Trophoblast cell (in vitro differentiated cells and primary cell): ENCODE data around the gene OGDHL.
"Not testable (repeated sequence)": the region's sequence is repeated elsewhere in the genome, so short reads cannot be mapped to it uniquely, and the experiment has no call there.

ENCODE experiments used
- DNase-seq, 2 donors: peaks; one replicate each; pipeline ENCODE4 v3.0.0-alpha.2; 2016
- H2AFZ ChIP-seq: 2 replicates; pipeline ENCODE4 v1.6.1; 2013; ENCODE audit warnings: low read length, moderate library complexity, mild to moderate bottlenecking; ENCODE audit not compliant: insufficient read depth, poor library complexity
- H2AK5ac ChIP-seq: 2 replicates; pipeline ENCODE4 v1.6.1; 2013; ENCODE audit warnings: mild to moderate bottlenecking, low read length
- H2BK120ac ChIP-seq: 2 replicates; pipeline ENCODE4 v1.6.1; 2013; ENCODE audit warnings: low read length, mild to moderate bottlenecking, moderate library complexity; ENCODE audit not compliant: insufficient read depth, poor library complexity
- H2BK12ac ChIP-seq: 2 replicates; pipeline ENCODE4 v1.6.1; 2013; ENCODE audit warnings: mild to moderate bottlenecking, low read length, moderate library complexity
- H2BK5ac ChIP-seq: 2 replicates; pipeline ENCODE4 v1.6.1; 2013; ENCODE audit warnings: low read length, low read depth, moderate library complexity, mild to moderate bottlenecking; ENCODE audit not compliant: poor library complexity
- H3K14ac ChIP-seq: 2 replicates; pipeline ENCODE4 v1.6.1; 2013; ENCODE audit warnings: mild to moderate bottlenecking, low read length
- H3K18ac ChIP-seq: 2 replicates; pipeline ENCODE4 v1.6.1; 2013; ENCODE audit warnings: mild to moderate bottlenecking, low read length
- H3K23ac ChIP-seq: 2 replicates; pipeline ENCODE4 v1.6.1; 2013; ENCODE audit warnings: low read length
- H3K27ac ChIP-seq: 2 replicates; pipeline ENCODE4 v1.5.1; 2013; ENCODE audit warnings: low read depth, mild to moderate bottlenecking, inconsistent platforms, low read length, moderate library complexity
- H3K27me3 ChIP-seq: 2 replicates; pipeline ENCODE4 v1.6.1; 2013; ENCODE audit warnings: inconsistent platforms, mild to moderate bottlenecking, low read length, moderate library complexity; ENCODE audit not compliant: insufficient read depth
- H3K36me3 ChIP-seq, 2 experiments: 1 replicate in 1 of 2; 2 replicates in 1 of 2; pipeline ENCODE4 v1.6.1; 2013; ENCODE audit warnings: low read length in 2 of 2, mild to moderate bottlenecking in 2 of 2, moderate library complexity in 1 of 2; ENCODE audit not compliant: insufficient read depth in 2 of 2, control insufficient read depth in 1 of 2
- H3K4ac ChIP-seq: 2 replicates; pipeline ENCODE4 v1.6.1; 2013; ENCODE audit warnings: low read depth, mild to moderate bottlenecking, low read length, moderate library complexity
- H3K4me1 ChIP-seq, 2 experiments: 1 replicate in 1 of 2; 2 replicates in 1 of 2; pipeline ENCODE4 v1.6.1; 2013; ENCODE audit warnings: low read length in 2 of 2, mild to moderate bottlenecking in 2 of 2, moderate library complexity in 1 of 2; ENCODE audit not compliant: insufficient read depth in 2 of 2, control insufficient read depth in 1 of 2
- H3K4me2 ChIP-seq: 2 replicates; pipeline ENCODE4 v1.6.1; 2013; ENCODE audit warnings: inconsistent platforms, mild to moderate bottlenecking, low read length, moderate library complexity
- H3K4me3 ChIP-seq: 2 replicates; pipeline ENCODE4 v1.5.1; 2013; ENCODE audit warnings: mild to moderate bottlenecking, low read depth, low read length, inconsistent platforms
- H3K79me1 ChIP-seq: one replicate; pipeline ENCODE4 v1.6.1; 2013; ENCODE audit warnings: low read length
- H3K79me2 ChIP-seq: 2 replicates; pipeline ENCODE4 v1.6.1; 2013; ENCODE audit warnings: low read length, mild to moderate bottlenecking; ENCODE audit not compliant: control insufficient read depth, insufficient read depth, poor library complexity
- H3K9ac ChIP-seq: 2 replicates; pipeline ENCODE4 v1.6.1; 2013; ENCODE audit warnings: mild to moderate bottlenecking, low read length
- H3K9me3 ChIP-seq: 2 replicates; pipeline ENCODE4 v1.6.1; 2013; ENCODE audit warnings: low read depth, mild to moderate bottlenecking, control low read depth, inconsistent platforms, low read length; ENCODE audit not compliant: insufficient read depth
- H4K12ac ChIP-seq: 2 replicates; pipeline ENCODE4 v1.6.1; 2013; ENCODE audit warnings: low read depth, mild to moderate bottlenecking, low read length, moderate library complexity
- H4K8ac ChIP-seq: 2 replicates; pipeline ENCODE4 v1.6.1; 2013; ENCODE audit warnings: low read depth, mild to moderate bottlenecking, low read length, moderate library complexity
- H4K91ac ChIP-seq: one replicate; pipeline ENCODE4 v1.6.1; 2013; ENCODE audit warnings: low read depth, mild to moderate bottlenecking, low read length, moderate library complexity
- WGBS: extraction: QIAGEN DNeasy Blood & Tissue Kit; methylation state at CpG from one replicate; pipeline ENCODE4 v1.1.7; 2013; ENCODE audit warnings: missing lambda C conversion rate; ENCODE audit not compliant: insufficient read length, insufficient coverage; ENCODE audit errors: extremely low coverage; 5-methylcytosine and 5-hydroxymethylcytosine counted together

The OGDHL gene

GRCh38 chr10:49758249-49758930 is 3.7 kb downstream of the OGDHL start:
- H3K79me2 ChIP-seq, result peaks cover 3% of the 10 kb centered on the region
- no peak overlapping the region for H3K18ac ChIP-seq
- H3K9me3 ChIP-seq, result no peaks in the 10 kb centered on the region
- H3K36me3 ChIP-seq, result peaks cover 0 to 2% of the 10 kb centered on the region in 2 experiments
- no peak overlapping the region for H4K8ac ChIP-seq
- no peak overlapping the region for H3K4me2 ChIP-seq
- H3K4me3 ChIP-seq, result no peak overlapping the region
- H2AFZ ChIP-seq, result no peak overlapping the region
- DNase-seq, result no peak
- H2BK120ac ChIP-seq, result no peak overlapping the region
- H4K12ac ChIP-seq, result no peak overlapping the region
- H2AK5ac ChIP-seq, result no peak overlapping the region
- no peak overlapping the region for H3K23ac ChIP-seq
- H3K4ac ChIP-seq, result no peak overlapping the region
- H3K79me1 ChIP-seq, result peaks cover 7% of the 10 kb centered on the region
- H4K91ac ChIP-seq, result no peak overlapping the region
- H3K27me3 ChIP-seq, result no peaks in the 10 kb centered on the region
- no peak overlapping the region for H3K27ac ChIP-seq
- WGBS, result no CpG with 5 or more reads among the region's 15 CpGs
- H3K14ac ChIP-seq, result no peak overlapping the region
- peaks cover 5 to 7% of the 10 kb centered on the region in 2 experiments for H3K4me1 ChIP-seq
- no peak overlapping the region for H2BK12ac ChIP-seq
- no peak overlapping the region for H3K9ac ChIP-seq
- H2BK5ac ChIP-seq, result no peak overlapping the region

- Histone ChIP-seq H2BK120ac (no peak overlapping the region), H2AK5ac (no peak overlapping the region), H3K9ac (no peak overlapping the region), H3K4me2 (no peak overlapping the region), H4K12ac (no peak overlapping the region), H3K27me3 (no peaks in the 10 kb centered on the region), H3K4me3 (no peak overlapping the region), H3K18ac (no peak overlapping the region), H3K9me3 (no peaks in the 10 kb centered on the region), H3K79me1 (peaks cover 4% of the 10 kb centered on the region), H4K91ac (no peak overlapping the region), H3K4ac (no peak overlapping the region), H2BK5ac (no peak overlapping the region), H3K27ac (no peak overlapping the region), H3K14ac (no peak overlapping the region), H3K79me2 (no peaks in the 10 kb centered on the region), H2BK12ac (no peak overlapping the region), H2AFZ (no peak overlapping the region), H3K4me1 (peaks cover 4 to 6% of the 10 kb centered on the region in 2 experiments), H3K36me3 (peaks cover 5% of the 10 kb centered on the region in 2 experiments), H4K8ac (no peak overlapping the region), H3K23ac (no peak overlapping the region)
- DNase-seq, result no peak
- no CpG with 5 or more reads among the region's 6 CpGs for WGBS
Measured at GRCh38 chr10:49756641-49757040, 5.5 kb downstream of the OGDHL start.

DNA sequence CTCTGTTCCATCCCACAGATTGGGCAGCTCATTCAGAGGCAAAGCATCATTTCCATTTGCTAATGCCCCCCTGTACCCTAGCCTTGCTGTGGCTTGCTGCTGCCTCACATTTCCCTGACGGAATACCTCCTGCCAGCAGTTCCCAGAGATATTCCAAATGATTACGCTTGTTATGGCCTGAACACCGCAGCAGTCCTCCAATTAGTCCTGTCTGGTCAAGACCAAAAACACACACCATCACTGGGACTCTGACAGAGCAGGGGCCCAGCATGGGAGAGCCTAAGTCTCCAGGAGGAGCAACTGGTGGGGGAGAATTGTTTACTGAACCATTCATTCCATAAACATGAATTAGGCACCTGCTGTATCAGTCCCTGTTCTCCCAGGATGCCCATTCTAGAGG is 6.1 kb downstream of the OGDHL start:
- H2AFZ ChIP-seq, result no peak overlapping the region
- no peak overlapping the region for H3K18ac ChIP-seq
- no peak overlapping the region for H3K4me3 ChIP-seq
- no peak overlapping the region for H4K91ac ChIP-seq
- H3K9me3 ChIP-seq, result no peaks in the 10 kb centered on the region
- no peaks in the 10 kb centered on the region for H3K79me2 ChIP-seq
- H3K27ac ChIP-seq, result no peak overlapping the region
- H3K27me3 ChIP-seq, result no peaks in the 10 kb centered on the region
- H4K12ac ChIP-seq, result no peak overlapping the region
- WGBS, result no CpG with 5 or more reads among the region's 3 CpGs
- H2AK5ac ChIP-seq, result no peak overlapping the region
- H3K9ac ChIP-seq, result no peak overlapping the region
- no peak overlapping the region for H3K14ac ChIP-seq
- no peak overlapping the region for H3K4me2 ChIP-seq
- no peak overlapping the region for H2BK120ac ChIP-seq
- H3K36me3 ChIP-seq, result peaks cover 7% of the 10 kb centered on the region in 2 experiments
- no peak overlapping the region for H3K4ac ChIP-seq
- no peak overlapping the region for H3K23ac ChIP-seq
- no peaks in the 10 kb centered on the region for H3K4me1 ChIP-seq
- no peak overlapping the region for H2BK12ac ChIP-seq
- no peak overlapping the region for H2BK5ac ChIP-seq
- no peaks in the 10 kb centered on the region for H3K79me1 ChIP-seq
- H4K8ac ChIP-seq, result no peak overlapping the region
- DNase-seq, result no peak

DNA sequence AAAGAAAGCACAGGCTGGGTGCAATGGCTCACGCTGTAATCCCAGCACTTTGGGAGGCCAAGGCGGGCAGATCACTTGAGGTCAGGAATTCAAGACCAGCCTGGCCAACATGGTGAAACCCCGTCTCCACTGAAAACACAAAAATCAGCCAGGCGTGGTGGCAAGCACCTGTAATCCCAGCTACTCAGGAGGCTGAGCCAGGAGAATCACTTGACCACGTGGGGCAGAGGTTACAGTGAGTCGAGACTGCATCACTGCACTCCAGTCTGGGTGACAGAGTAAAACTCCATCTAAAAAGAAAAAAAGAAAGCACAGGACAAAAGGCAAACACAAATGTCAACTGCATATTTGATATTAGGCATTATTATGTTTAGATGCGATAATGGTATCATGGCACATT is 7.2 kb downstream of the OGDHL start:
- H3K79me2 ChIP-seq, H3K4me3 ChIP-seq, H3K23ac ChIP-seq, H3K4ac ChIP-seq, H3K9me3 ChIP-seq, H4K91ac ChIP-seq, H3K4me2 ChIP-seq, H4K12ac ChIP-seq, H2BK12ac ChIP-seq, H2AK5ac ChIP-seq, DNase-seq, H3K79me1 ChIP-seq, H3K4me1 ChIP-seq, H3K27ac ChIP-seq, H2BK5ac ChIP-seq, H3K14ac ChIP-seq, H2AFZ ChIP-seq, H3K18ac ChIP-seq, H4K8ac ChIP-seq, H2BK120ac ChIP-seq, H3K9ac ChIP-seq, H3K27me3 ChIP-seq: not testable (repeated sequence)
- peaks cover 7 to 16% of the 10 kb centered on the region in 2 experiments for H3K36me3 ChIP-seq
- no CpG with 5 or more reads among the region's 7 CpGs for WGBS
